Keratinocyte (primary cell): ENCODE results near the gene TMEM196. TPM values are rescaled to one million over a fixed set of nuclear protein-coding genes. Genes with fewer than 3 reads are reported as not detected.

Source experiments
- DNase-seq: peaks from one replicate; pipeline ENCODE4 v3.0.0-alpha.2; 2011; ENCODE audit warnings: low read depth, missing footprints, low spot score
- FAIRE-seq: peaks from 2 replicates; lab custom pipeline; 2011; peaks lifted over from hg19 to GRCh38; lab: Jason Lieb, UNC
- H2AFZ ChIP-seq: 2 replicates; pipeline ENCODE4 v1.6.0; 2012; ENCODE audit warnings: low read length, control low read depth, inconsistent platforms; ENCODE audit not compliant: control insufficient read depth
- H3K27ac ChIP-seq: 2 replicates; pipeline ENCODE4 v1.5.1; 2011; ENCODE audit warnings: low read length; ENCODE audit not compliant: control insufficient read depth, insufficient read depth
- H3K27me3 ChIP-seq: 3 replicates; pipeline ENCODE4 v1.6.0; 2011; ENCODE audit warnings: low read length; ENCODE audit not compliant: control insufficient read depth, insufficient read depth; ENCODE audit errors: extremely low read depth
- H3K36me3 ChIP-seq, 2 experiments: 2 replicates in 1 of 2; 3 replicates in 1 of 2; pipeline ENCODE4 v1.5.1; 2011; ENCODE audit warnings: low read length in 2 of 2, mild to moderate bottlenecking in 1 of 2; ENCODE audit not compliant: control insufficient read depth in 2 of 2, insufficient read depth in 2 of 2; ENCODE audit errors: extremely low read depth in 1 of 2
- H3K4me1 ChIP-seq: 3 replicates; pipeline ENCODE4 v1.5.1; 2011; ENCODE audit warnings: low read length; ENCODE audit not compliant: control insufficient read depth, insufficient read depth; ENCODE audit errors: extremely low read depth
- H3K4me2 ChIP-seq: 3 replicates; pipeline ENCODE4 v1.6.0; 2011; ENCODE audit warnings: low read depth, low read length; ENCODE audit not compliant: control insufficient read depth, insufficient read depth; ENCODE audit errors: extremely low read depth
- H3K4me3 ChIP-seq, 3 experiments: fragments of 200-600 bp in 1 of 3; sonication (generic) in 1 of 3; 2 replicates in 2 of 3; 3 replicates in 1 of 3; pipeline ENCODE4 v1.5.1; 2011 to 2016; ENCODE audit warnings: low read length in 3 of 3, mild to moderate bottlenecking in 3 of 3, control low read depth in 2 of 3, inconsistent platforms in 1 of 3, low read depth in 1 of 3, mixed read lengths in 1 of 3, mixed run types in 1 of 3, moderate library complexity in 1 of 3; ENCODE audit not compliant: control insufficient read depth in 2 of 3, insufficient read depth in 2 of 3; ENCODE audit errors: extremely low read depth in 1 of 3
- H3K79me2 ChIP-seq: 2 replicates; pipeline ENCODE4 v1.6.0; 2012; ENCODE audit warnings: low read length; ENCODE audit not compliant: control insufficient read depth, insufficient read depth
- H3K9ac ChIP-seq: 3 replicates; pipeline ENCODE4 v1.6.0; 2011; ENCODE audit warnings: low read length; ENCODE audit not compliant: control insufficient read depth, insufficient read depth; ENCODE audit errors: extremely low read depth
- H3K9me1 ChIP-seq: 3 replicates; pipeline ENCODE4 v1.6.0; 2011; ENCODE audit warnings: low read length; ENCODE audit not compliant: control insufficient read depth, insufficient read depth; ENCODE audit errors: extremely low read depth
- H3K9me3 ChIP-seq: 2 replicates; pipeline ENCODE4 v1.5.1; 2012; ENCODE audit warnings: low read depth, low read length; ENCODE audit not compliant: control insufficient read depth
- H4K20me1 ChIP-seq: 3 replicates; pipeline ENCODE4 v1.6.0; 2011; ENCODE audit warnings: low read length; ENCODE audit not compliant: control insufficient read depth, insufficient read depth; ENCODE audit errors: extremely low read depth
- EZH2 ChIP-seq: IDR thresholded peaks from one replicate; pipeline ENCODE4 v1.6.1; 2012; ENCODE audit warnings: inconsistent platforms, mild to moderate bottlenecking, low read length, moderate library complexity
- dilution Hi-C: fragments of 300-500 bp; cut with MboI; formaldehyde crosslinking; loops from one replicate; pipeline ENCODE4 v1.7.0; 2020; ENCODE audit warnings: low sequenced_read_pairs; ENCODE audit not compliant: extremely low pct_ligation_motif_present
- polyA plus RNA-seq, 5 experiments: library from polyadenylated mRNA; depleted of rRNA in 3 of 5; stranded (reverse) in 3 of 5; stranded (forward) in 1 of 5; unstranded in 1 of 5; fragments of >200 nt; gene quantifications; 1 replicate in 1 of 5; 2 replicates in 3 of 5; 3 replicates in 1 of 5; pipeline versions ENCODE4 v1.2.1 to v1.2.3, GENCODE V29; 2011 to 2012; ENCODE audit warnings: missing spikeins in 2 of 5, low read depth in 1 of 5, low replicate concordance in 1 of 5
- TF ChIP-seq, protein P1 (sequence below), 3 experiments: IDR thresholded peaks in 1 of 3; conservative IDR thresholded peaks in 1 of 3; optimal IDR thresholded peaks in 1 of 3; 2 replicates in 2 of 3; 3 replicates in 1 of 3; pipeline versions ENCODE3 to v1.5.1; 2011; ENCODE audit warnings: low read length in 3 of 3, mild to moderate bottlenecking in 3 of 3, moderate library complexity in 2 of 3, control low read depth in 1 of 3, inconsistent platforms in 1 of 3; ENCODE audit not compliant: insufficient read depth in 2 of 3; ENCODE audit errors: extremely low read depth in 1 of 3

Gene TMEM196
- polyA plus RNA-seq, 1 donor (not counting 4 experiments of a cell fraction or from before 2014, with no cell fraction given), result not detected

DNA sequence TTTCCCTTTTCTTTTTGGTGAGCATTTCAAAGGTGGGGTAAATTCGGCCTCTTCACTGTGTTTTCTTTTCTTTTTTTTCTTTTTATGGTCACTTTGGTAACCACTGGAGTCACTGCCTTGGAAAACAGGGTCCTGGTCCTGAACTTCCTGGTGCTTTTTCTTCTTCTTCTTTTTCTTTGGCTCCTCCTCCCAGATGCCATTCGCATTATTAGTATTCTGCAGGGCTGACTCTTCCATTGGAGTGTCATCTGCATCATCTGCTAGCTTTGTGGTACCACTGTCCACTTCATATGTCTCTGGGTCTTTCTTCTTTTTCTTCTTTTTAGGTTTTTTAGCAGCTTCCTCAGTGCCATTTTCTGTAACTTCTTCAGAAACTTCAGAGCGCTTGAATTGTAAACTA, 75.1 kb downstream of the TMEM196 start:
- no peaks in the 10 kb centered on the region for H3K9me3 ChIP-seq
- TF ChIP-seq, protein P1, sequence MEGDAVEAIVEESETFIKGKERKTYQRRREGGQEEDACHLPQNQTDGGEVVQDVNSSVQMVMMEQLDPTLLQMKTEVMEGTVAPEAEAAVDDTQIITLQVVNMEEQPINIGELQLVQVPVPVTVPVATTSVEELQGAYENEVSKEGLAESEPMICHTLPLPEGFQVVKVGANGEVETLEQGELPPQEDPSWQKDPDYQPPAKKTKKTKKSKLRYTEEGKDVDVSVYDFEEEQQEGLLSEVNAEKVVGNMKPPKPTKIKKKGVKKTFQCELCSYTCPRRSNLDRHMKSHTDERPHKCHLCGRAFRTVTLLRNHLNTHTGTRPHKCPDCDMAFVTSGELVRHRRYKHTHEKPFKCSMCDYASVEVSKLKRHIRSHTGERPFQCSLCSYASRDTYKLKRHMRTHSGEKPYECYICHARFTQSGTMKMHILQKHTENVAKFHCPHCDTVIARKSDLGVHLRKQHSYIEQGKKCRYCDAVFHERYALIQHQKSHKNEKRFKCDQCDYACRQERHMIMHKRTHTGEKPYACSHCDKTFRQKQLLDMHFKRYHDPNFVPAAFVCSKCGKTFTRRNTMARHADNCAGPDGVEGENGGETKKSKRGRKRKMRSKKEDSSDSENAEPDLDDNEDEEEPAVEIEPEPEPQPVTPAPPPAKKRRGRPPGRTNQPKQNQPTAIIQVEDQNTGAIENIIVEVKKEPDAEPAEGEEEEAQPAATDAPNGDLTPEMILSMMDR (optimal IDR thresholded peaks at IDR 0.05 in 1 of 3, IDR thresholded peaks at IDR 0.05 in 1 of 3, conservative IDR thresholded peaks at IDR 0.05 in 1 of 3; ENCODE audit: extremely low read depth in 1 of 3, insufficient read depth in 2 of 3, low read length in 3 of 3), result no peak
- no peak for TF ChIP-seq EZH2
- no peak overlapping the region for H3K4me3 ChIP-seq
- no peak overlapping the region for H3K4me2 ChIP-seq
- H3K79me2 ChIP-seq, result peaks cover 3% of the 10 kb centered on the region
- no peaks in the 10 kb centered on the region for H3K27me3 ChIP-seq
- H3K36me3 ChIP-seq, result peaks cover 1% of the 10 kb centered on the region in 2 experiments
- dilution Hi-C loops, result no loop called here
- no peaks in the 10 kb centered on the region for H3K9me1 ChIP-seq
- DNase-seq (no peak), FAIRE-seq (no peak)
- no peak overlapping the region for H3K27ac ChIP-seq
- no peaks in the 10 kb centered on the region for H3K4me1 ChIP-seq
- no peaks in the 10 kb centered on the region for H4K20me1 ChIP-seq
- no peak overlapping the region for H3K9ac ChIP-seq
- no peak overlapping the region for H2AFZ ChIP-seq

DNA sequence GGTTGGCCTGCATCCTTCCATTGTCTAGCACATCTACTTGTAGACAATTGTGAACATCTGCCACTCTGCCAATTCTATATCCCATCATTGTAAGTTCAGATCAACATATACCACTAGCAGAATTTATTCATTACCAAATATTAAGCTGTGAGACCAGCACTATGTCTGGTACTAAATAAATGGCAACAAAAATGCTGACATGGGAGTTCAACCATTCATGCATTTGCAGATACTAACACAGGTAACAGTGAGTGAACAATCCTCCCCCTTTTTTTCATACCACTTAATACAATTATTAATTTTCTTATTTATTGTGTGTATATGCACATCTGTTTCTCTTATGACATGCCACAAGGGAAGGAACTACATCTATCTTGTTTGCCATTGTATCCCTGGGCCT, 76.5 kb downstream of the TMEM196 start:
- H3K27me3 ChIP-seq, result no peaks in the 10 kb centered on the region
- no peaks in the 10 kb centered on the region for H3K9me1 ChIP-seq
- no peaks in the 10 kb centered on the region for H3K9me3 ChIP-seq
- FAIRE-seq (no peak), DNase-seq (no peak)
- H3K36me3 ChIP-seq, result peaks cover 0 to 1% of the 10 kb centered on the region in 2 experiments
- H3K4me3 ChIP-seq, result no peak overlapping the region
- H2AFZ ChIP-seq, result no peak overlapping the region
- TF ChIP-seq EZH2, result no peak
- TF ChIP-seq, protein P1 (optimal IDR thresholded peaks at IDR 0.05 in 1 of 3, IDR thresholded peaks at IDR 0.05 in 1 of 3, conservative IDR thresholded peaks at IDR 0.05 in 1 of 3; ENCODE audit: extremely low read depth in 1 of 3, insufficient read depth in 2 of 3, low read length in 3 of 3), result no peak
- H3K9ac ChIP-seq, result no peak overlapping the region
- dilution Hi-C loops, result no loop called here
- H3K27ac ChIP-seq, result no peak overlapping the region
- H4K20me1 ChIP-seq, result no peaks in the 10 kb centered on the region
- H3K4me2 ChIP-seq, result no peak overlapping the region
- H3K4me1 ChIP-seq, result no peaks in the 10 kb centered on the region
- peaks cover 2% of the 10 kb centered on the region for H3K79me2 ChIP-seq
